ENCODE measurements around the gene YY1AP1. TPM values are rescaled to one million over a fixed set of nuclear protein-coding genes. Genes with fewer than 3 reads are reported as not detected.

YY1AP1 gene
- total and polyA plus RNA-seq, 2 experiments from 2014 or later, result 27.6 to 43.2 TPM

DNA sequence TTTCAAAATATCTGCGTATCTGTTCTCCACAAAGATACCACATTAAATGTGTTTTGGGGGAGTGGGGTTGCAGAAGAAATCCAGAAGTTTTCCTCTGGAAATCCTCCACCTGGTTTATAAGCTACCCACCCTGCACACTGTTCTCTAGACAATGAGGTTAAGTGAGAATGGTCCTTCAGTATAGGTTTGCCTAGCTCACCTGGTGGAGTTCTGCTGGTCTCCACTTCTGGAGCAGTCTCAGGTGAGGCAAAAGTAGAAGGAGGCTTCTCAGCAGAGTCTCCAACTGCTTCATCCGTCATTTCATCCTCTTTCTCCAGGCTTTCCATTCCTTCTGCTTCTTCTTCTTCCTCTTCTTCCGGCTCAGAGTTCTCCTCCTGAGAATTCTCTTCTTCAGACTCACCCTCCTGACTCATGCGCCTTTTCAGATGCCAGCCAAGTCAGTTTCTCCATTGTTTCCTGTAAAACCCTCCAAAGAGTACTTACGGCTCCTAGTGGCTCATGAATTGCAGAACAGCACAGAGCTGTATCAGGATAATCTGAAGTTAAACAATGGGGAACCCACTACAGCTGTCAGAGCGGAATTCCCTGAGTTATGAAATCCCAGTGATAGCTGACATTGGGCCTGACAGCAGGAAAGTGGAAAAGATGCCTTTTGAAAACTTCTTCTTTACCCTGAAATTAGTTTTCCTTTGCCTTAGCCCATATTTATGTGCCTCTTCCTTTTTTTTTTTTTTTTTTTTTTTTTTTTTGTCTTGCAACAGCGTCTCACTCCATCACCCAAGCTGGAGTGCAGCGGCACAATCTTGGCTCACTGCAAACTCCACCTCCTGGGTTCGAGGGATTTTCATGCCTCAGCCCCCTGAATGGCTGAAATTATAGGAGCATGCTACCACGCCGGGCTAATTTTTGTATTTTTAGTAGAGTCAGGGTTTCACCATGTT lies 40.1 kb downstream of the YY1AP1 start:
- H3K4me2 ChIP-seq, result peak overlapping the region; percentile 63
- H3K4me1 ChIP-seq (ENCODE audit: insufficient read depth), result peaks cover 3% of the 10 kb centered on the region
- H3K27ac ChIP-seq, result peak overlapping the region; percentile 86
- no peak overlapping the region for H3K4me3 ChIP-seq
- no peaks in the 10 kb centered on the region for H3K79me2 ChIP-seq
- peak; percentile 80 for DNase-seq (ENCODE audit: low spot score)
- peak overlapping the region; percentile 43 for H2AFZ ChIP-seq
- no peaks in the 10 kb centered on the region for H3K9me2 ChIP-seq (replicated peaks; ENCODE audit: insufficient read depth)
- H3K27me3 ChIP-seq, result no peaks in the 10 kb centered on the region
- 67% methylated on average over 11 of the region's 11 CpGs for WGBS (ENCODE audit: low lambda C conversion rate, missing lambda C conversion rate)
- no peaks in the 10 kb centered on the region for H3K9me3 ChIP-seq (ENCODE audit: low read depth)
- TF ChIP-seq EZH2phosphoT487 (IDR thresholded peaks at IDR 0.05; ENCODE audit: low read depth, severe bottlenecking, unreplicated experiment) (no peak), EZH2 (IDR thresholded peaks at IDR 0.05; ENCODE audit: borderline replicate concordance) (no peak)
- TF ChIP-seq, protein P1, sequence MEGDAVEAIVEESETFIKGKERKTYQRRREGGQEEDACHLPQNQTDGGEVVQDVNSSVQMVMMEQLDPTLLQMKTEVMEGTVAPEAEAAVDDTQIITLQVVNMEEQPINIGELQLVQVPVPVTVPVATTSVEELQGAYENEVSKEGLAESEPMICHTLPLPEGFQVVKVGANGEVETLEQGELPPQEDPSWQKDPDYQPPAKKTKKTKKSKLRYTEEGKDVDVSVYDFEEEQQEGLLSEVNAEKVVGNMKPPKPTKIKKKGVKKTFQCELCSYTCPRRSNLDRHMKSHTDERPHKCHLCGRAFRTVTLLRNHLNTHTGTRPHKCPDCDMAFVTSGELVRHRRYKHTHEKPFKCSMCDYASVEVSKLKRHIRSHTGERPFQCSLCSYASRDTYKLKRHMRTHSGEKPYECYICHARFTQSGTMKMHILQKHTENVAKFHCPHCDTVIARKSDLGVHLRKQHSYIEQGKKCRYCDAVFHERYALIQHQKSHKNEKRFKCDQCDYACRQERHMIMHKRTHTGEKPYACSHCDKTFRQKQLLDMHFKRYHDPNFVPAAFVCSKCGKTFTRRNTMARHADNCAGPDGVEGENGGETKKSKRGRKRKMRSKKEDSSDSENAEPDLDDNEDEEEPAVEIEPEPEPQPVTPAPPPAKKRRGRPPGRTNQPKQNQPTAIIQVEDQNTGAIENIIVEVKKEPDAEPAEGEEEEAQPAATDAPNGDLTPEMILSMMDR (IDR thresholded peaks at IDR 0.05; ENCODE audit: poor library complexity), result peak; percentile 60
- H3K36me3 ChIP-seq (replicated peaks; ENCODE audit: insufficient read depth, low read depth), result no peaks in the 10 kb centered on the region
- H4K20me1 ChIP-seq (ENCODE audit: insufficient read depth, poor library complexity, severe bottlenecking), result no peaks in the 10 kb centered on the region

DNA sequence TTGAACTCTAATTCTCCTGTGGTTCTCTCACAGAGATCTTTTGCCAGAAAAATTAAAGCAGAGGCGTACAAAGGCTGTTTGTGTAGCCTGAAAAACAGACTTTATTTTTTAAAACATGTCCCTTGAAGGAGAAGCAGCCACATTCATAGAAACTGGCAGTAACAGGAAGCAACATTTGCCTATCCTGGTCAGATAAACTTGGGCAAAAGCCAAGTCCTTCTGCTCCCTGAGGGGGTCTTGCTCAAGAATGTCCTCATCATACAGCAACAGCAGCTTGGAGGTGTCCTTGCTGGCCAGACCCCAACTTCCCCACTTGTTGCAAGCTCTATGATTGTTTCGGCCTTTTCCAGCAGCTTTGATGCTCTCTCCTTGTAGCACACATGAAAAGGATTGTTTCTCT lies 42.3 kb downstream of the YY1AP1 start:
- DNase-seq (ENCODE audit: low spot score), result no peak
- no peaks in the 10 kb centered on the region for H4K20me1 ChIP-seq (ENCODE audit: insufficient read depth, poor library complexity, severe bottlenecking)
- H3K4me1 ChIP-seq (ENCODE audit: insufficient read depth), result no peaks in the 10 kb centered on the region
- H3K36me3 ChIP-seq (replicated peaks; ENCODE audit: insufficient read depth, low read depth), result no peaks in the 10 kb centered on the region
- no peak overlapping the region for H3K4me2 ChIP-seq
- H3K27ac ChIP-seq, result peak overlapping the region; percentile 24
- no peak overlapping the region for H3K4me3 ChIP-seq
- no peaks in the 10 kb centered on the region for H3K79me2 ChIP-seq
- peaks cover 3% of the 10 kb centered on the region for H3K9me3 ChIP-seq (ENCODE audit: low read depth)
- no peak overlapping the region for H2AFZ ChIP-seq
- H3K27me3 ChIP-seq, result no peaks in the 10 kb centered on the region
- H3K9me2 ChIP-seq (replicated peaks; ENCODE audit: insufficient read depth), result no peaks in the 10 kb centered on the region
- TF ChIP-seq EZH2phosphoT487 (IDR thresholded peaks at IDR 0.05; ENCODE audit: low read depth, severe bottlenecking, unreplicated experiment) (no peak), EZH2 (IDR thresholded peaks at IDR 0.05; ENCODE audit: borderline replicate concordance) (no peak)
- TF ChIP-seq, protein P1 (IDR thresholded peaks at IDR 0.05; ENCODE audit: poor library complexity), result no peak
- WGBS (ENCODE audit: low lambda C conversion rate, missing lambda C conversion rate), result 78% methylated on average over 2 of the region's 2 CpGs

DNA sequence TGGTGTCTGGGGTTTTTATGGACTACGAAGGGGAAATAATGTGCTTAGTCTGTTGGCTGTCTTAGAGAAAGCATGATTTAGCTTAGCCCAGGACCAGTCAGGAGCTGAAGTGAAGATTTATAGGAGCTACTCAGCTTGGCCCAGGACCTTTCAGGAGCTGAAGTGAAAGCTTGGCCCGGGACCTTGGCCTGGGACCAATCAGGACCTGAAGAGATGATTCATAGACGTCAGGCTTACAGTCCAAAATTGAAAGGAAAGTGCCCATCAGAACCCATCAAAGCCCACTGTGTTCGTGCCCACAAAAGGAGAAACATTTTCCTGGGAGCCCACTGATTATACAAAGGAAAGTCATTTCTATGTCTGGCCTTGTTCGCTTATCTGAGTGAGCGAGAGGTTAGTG lies 42.9 kb downstream of the YY1AP1 start:
- TF ChIP-seq, protein P1 (IDR thresholded peaks at IDR 0.05; ENCODE audit: poor library complexity), result no peak
- Histone ChIP-seq H2AFZ (no peak overlapping the region), H3K4me1 (ENCODE audit: insufficient read depth) (no peaks in the 10 kb centered on the region), H3K9me2 (replicated peaks; ENCODE audit: insufficient read depth) (no peaks in the 10 kb centered on the region), H3K9me3 (ENCODE audit: low read depth) (peaks cover 3% of the 10 kb centered on the region), H3K27me3 (no peaks in the 10 kb centered on the region), H3K4me3 (no peak overlapping the region), H3K4me2 (no peak overlapping the region), H4K20me1 (ENCODE audit: insufficient read depth, poor library complexity, severe bottlenecking) (no peaks in the 10 kb centered on the region), H3K27ac (no peak overlapping the region), H3K36me3 (replicated peaks; ENCODE audit: insufficient read depth, low read depth) (no peaks in the 10 kb centered on the region), H3K79me2 (no peaks in the 10 kb centered on the region)
- no peak for DNase-seq (ENCODE audit: low spot score)
- WGBS (ENCODE audit: low lambda C conversion rate, missing lambda C conversion rate), result 76% methylated on average over 6 of the region's 6 CpGs
